ENCODE data around the gene NECAB2.
A peak's percentile ranks its signal among the peaks of the same experiment; 100 is the strongest.

NECAB2 gene

GRCh38 chr16:84009282-84009681 lies 41.2 kb downstream of the NECAB2 start:
- no peak for TF ChIP-seq ZC3H10 (CRISPR knock-in tag; IDR thresholded peaks at IDR 0.05)
- TF ChIP-seq ARNTL (CRISPR knock-in tag; IDR thresholded peaks at IDR 0.05; ENCODE audit: borderline replicate concordance, low read depth): no peak
- TF ChIP-seq, protein P1, sequence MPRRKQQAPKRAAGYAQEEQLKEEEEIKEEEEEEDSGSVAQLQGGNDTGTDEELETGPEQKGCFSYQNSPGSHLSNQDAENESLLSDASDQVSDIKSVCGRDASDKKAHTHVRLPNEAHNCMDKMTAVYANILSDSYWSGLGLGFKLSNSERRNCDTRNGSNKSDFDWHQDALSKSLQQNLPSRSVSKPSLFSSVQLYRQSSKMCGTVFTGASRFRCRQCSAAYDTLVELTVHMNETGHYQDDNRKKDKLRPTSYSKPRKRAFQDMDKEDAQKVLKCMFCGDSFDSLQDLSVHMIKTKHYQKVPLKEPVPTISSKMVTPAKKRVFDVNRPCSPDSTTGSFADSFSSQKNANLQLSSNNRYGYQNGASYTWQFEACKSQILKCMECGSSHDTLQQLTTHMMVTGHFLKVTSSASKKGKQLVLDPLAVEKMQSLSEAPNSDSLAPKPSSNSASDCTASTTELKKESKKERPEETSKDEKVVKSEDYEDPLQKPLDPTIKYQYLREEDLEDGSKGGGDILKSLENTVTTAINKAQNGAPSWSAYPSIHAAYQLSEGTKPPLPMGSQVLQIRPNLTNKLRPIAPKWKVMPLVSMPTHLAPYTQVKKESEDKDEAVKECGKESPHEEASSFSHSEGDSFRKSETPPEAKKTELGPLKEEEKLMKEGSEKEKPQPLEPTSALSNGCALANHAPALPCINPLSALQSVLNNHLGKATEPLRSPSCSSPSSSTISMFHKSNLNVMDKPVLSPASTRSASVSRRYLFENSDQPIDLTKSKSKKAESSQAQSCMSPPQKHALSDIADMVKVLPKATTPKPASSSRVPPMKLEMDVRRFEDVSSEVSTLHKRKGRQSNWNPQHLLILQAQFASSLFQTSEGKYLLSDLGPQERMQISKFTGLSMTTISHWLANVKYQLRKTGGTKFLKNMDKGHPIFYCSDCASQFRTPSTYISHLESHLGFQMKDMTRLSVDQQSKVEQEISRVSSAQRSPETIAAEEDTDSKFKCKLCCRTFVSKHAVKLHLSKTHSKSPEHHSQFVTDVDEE (CRISPR knock-in tag; IDR thresholded peaks at IDR 0.05): no peak
- no peak for TF ChIP-seq ZNF8 (CRISPR knock-in tag; IDR thresholded peaks at IDR 0.05)
- ATAC-seq: no peak

DNA sequence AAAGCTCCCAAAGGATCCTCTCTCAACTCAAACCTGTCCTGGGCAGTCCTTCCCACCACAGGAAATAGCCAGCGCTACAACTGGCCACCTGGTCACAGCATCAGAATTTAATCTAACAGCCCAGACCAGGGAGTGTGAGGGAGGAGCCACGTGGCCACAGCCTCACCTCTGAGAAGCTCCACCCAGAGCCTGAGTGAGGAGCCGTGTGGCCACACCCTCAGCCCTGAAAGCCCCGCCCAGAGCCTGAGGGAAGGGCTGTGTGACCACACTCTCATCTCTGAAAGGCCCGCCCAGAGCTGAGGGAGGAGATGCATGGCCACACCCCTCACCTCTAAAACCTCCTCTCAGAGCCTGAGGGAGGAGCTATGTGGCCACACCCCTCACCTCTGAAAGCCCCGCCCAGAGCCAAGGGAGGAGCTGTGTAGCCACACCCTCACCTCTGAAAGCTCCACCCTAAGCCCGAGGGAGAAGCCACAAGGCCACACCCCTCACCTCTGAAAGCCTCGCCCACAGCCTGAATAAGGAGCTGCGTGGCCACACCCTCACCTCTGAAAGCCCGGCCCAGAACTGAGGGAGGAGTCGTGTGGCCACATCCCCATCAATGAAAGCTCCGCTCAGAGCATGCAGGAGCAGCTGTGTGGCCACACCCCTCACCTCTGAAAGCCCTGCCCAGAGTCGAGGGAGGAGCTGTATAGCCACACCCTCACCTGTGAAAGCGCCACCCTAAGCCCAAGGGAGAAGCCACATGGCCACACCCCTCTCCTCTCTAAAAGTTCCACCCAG lies 45.9 kb downstream of the NECAB2 start:
- TF ChIP-seq PATZ1 (CRISPR knock-in tag; IDR thresholded peaks at IDR 0.05; ENCODE audit: borderline replicate concordance): no peak
- TF ChIP-seq PPARA (CRISPR knock-in tag; IDR thresholded peaks at IDR 0.05; ENCODE audit: borderline replicate concordance): no peak
- TF ChIP-seq RARB (CRISPR knock-in tag; IDR thresholded peaks at IDR 0.05): no peak
- TF ChIP-seq, protein P1 (CRISPR knock-in tag; IDR thresholded peaks at IDR 0.05): no peak
- TF ChIP-seq TCF4 (CRISPR knock-in tag; IDR thresholded peaks at IDR 0.05; ENCODE audit: borderline replicate concordance): no peak
- TF ChIP-seq ZFP3 (CRISPR knock-in tag; IDR thresholded peaks at IDR 0.05): no peak
- no peak for TF ChIP-seq ZNF8 (CRISPR knock-in tag; IDR thresholded peaks at IDR 0.05)
- TF ChIP-seq BACH2 (CRISPR knock-in tag; IDR thresholded peaks at IDR 0.05; ENCODE audit: borderline replicate concordance): no peak
- ATAC-seq: peak; percentile 87

DNA sequence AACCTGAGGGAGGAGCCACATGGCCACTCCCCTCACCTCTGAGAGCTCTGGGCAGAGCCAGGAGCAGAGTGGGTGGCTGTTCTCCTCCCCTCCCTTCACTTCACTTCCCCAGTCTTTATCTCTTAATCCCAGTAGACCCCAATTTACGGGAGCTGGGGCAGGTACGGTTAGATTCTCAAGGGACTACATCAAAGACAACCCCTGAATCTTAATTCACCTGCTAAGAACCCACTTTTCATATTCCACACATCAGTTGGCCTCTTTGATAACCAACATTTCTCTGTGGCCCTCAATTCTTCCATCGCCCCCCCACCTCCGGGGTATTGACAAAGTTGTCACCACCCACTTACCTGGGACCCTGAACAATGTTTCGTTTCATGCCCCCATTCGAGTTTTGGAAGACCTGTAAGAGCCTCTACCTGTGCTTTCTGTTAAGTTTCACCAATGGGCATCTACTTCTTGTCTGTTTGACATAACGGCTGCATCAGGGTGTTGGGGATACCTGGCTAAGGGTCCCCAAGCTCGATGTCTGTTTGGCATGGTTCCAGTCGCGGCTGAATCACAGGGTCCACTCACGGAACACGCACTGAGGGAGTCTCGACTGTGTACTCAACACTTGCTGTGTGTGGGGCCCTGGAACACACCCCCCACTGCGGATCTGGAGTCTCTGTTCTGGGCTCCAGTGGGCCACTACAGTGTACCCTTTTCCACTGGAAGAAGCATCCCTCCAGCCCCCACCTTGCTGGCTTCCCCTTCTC lies 46.7 kb downstream of the NECAB2 start:
- ATAC-seq: no peak; the same call in 2 of the 3 replicates
- TF ChIP-seq ZNF8 (CRISPR knock-in tag; IDR thresholded peaks at IDR 0.05) (no peak), SNAI2 (CRISPR knock-in tag; IDR thresholded peaks at IDR 0.05) (no peak), ESRRG (CRISPR knock-in tag; IDR thresholded peaks at IDR 0.05) (no peak), ZNF565 (CRISPR knock-in tag; conservative IDR thresholded peaks at IDR 0.05; ENCODE audit: low read depth) (no peak), TOX (CRISPR knock-in tag; IDR thresholded peaks at IDR 0.05; ENCODE audit: borderline replicate concordance) (no peak), RARB (CRISPR knock-in tag; IDR thresholded peaks at IDR 0.05) (no peak), ZFP30 (CRISPR knock-in tag; IDR thresholded peaks at IDR 0.05) (no peak), POU6F1 (CRISPR knock-in tag; IDR thresholded peaks at IDR 0.05; ENCODE audit: borderline replicate concordance, low read depth) (no peak), PPARA (CRISPR knock-in tag; IDR thresholded peaks at IDR 0.05; ENCODE audit: borderline replicate concordance) (no peak), CSDC2 (CRISPR knock-in tag; IDR thresholded peaks at IDR 0.05) (no peak)
- TF ChIP-seq, protein P2, sequence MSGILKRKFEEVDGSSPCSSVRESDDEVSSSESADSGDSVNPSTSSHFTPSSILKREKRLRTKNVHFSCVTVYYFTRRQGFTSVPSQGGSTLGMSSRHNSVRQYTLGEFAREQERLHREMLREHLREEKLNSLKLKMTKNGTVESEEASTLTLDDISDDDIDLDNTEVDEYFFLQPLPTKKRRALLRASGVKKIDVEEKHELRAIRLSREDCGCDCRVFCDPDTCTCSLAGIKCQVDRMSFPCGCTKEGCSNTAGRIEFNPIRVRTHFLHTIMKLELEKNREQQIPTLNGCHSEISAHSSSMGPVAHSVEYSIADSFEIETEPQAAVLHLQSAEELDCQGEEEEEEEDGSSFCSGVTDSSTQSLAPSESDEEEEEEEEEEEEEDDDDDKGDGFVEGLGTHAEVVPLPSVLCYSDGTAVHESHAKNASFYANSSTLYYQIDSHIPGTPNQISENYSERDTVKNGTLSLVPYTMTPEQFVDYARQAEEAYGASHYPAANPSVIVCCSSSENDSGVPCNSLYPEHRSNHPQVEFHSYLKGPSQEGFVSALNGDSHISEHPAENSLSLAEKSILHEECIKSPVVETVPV (CRISPR knock-in tag; IDR thresholded peaks at IDR 0.05): no peak
- TF ChIP-seq, protein P1 (CRISPR knock-in tag; IDR thresholded peaks at IDR 0.05): no peak
